ENCODE results near the gene PMP22.

DNA sequence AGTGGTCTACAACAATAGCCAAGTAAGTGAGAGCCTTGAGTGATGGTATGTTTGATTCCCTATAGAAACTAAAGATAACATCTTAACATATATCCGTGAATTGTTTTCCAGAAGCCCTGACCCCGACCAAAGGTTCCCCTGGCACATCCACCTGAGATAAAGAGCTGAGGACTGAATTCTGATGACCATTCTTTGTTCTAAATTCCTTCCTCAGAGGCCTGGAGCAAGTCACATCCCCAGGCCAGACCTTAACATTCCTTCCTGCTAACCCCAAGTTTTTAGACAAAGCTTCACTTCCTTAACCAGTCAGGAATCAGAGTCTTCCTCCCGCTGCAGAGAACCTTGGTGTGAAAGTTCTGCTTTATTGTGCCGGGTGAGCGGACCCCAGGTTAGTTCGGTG lies 83.3 kb downstream of the PMP22 start:
- TF ChIP-seq, protein P1, sequence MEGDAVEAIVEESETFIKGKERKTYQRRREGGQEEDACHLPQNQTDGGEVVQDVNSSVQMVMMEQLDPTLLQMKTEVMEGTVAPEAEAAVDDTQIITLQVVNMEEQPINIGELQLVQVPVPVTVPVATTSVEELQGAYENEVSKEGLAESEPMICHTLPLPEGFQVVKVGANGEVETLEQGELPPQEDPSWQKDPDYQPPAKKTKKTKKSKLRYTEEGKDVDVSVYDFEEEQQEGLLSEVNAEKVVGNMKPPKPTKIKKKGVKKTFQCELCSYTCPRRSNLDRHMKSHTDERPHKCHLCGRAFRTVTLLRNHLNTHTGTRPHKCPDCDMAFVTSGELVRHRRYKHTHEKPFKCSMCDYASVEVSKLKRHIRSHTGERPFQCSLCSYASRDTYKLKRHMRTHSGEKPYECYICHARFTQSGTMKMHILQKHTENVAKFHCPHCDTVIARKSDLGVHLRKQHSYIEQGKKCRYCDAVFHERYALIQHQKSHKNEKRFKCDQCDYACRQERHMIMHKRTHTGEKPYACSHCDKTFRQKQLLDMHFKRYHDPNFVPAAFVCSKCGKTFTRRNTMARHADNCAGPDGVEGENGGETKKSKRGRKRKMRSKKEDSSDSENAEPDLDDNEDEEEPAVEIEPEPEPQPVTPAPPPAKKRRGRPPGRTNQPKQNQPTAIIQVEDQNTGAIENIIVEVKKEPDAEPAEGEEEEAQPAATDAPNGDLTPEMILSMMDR (IDR thresholded peaks at IDR 0.05; ENCODE audit: low read length), result no peak
- TF ChIP-seq EZH2 (optimal IDR thresholded peaks at IDR 0.05; ENCODE audit: low read depth, low read length) (no peak), EZH2phosphoT487 (IDR thresholded peaks at IDR 0.05; ENCODE audit: low read length) (no peak)

Measured in MM.1S (cell line).